VCaP (cell line): ENCODE results near the gene CARD9.

Experiments used
- H3K27ac ChIP-seq: fragments of 450-650 bp; 2 replicates; pipeline ENCODE4 v1.5.1; 2017
- TF ChIP-seq, protein P1 (sequence below): fragments of 450-650 bp; conservative IDR thresholded peaks from 2 replicates; pipeline ENCODE4 v1.5.1; 2017; ENCODE audit warnings: mild to moderate bottlenecking, moderate library complexity

Gene CARD9

DNA sequence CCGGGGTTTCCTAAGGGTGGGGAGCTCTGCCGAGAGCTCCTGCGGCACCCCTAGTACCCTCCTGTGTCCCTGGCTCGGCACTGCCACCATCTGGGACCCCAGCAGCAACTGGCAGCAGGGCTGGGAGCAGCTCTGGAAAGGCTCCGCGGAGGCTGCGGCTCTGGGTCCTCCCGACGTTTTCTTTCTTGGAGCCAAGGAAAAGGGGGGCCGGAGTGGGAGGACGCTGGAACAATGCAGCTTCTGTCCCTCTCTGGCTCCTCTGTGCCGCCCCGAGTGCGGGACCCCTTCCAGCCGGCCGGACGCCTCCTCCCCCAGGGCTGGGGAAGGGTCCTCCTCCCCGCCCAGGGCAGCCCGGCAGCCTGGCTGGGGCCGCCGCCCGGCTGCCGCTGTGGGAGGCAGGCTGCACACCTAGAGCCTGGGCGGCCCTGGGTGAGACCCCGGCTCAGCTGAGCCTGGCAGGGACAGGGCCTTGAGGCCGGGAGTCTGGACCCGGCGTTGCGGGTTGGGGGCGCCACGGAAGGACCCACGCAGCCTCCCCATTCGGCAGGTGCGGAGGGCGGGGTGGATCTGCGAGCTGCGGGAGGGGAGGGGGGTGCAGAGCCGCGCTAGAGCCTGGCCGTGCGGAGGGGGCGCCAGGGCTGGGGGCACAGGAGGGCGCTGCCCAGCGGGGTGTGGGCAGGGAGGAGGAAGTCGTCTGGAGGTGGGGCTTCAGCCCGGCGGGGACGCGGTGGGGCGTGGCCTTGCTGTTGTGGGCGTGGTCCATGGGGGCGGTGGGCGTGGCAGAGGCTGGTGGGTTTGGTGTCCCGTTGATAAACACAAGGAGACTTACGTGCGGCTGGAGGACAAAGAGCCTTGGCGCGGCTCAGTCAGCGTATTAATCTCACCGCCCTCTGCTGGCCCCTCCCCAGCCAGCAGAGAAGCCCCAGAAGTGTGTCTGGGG is 31.0 kb downstream of the CARD9 start:
- no peak overlapping the region for H3K27ac ChIP-seq
- TF ChIP-seq, protein P1, sequence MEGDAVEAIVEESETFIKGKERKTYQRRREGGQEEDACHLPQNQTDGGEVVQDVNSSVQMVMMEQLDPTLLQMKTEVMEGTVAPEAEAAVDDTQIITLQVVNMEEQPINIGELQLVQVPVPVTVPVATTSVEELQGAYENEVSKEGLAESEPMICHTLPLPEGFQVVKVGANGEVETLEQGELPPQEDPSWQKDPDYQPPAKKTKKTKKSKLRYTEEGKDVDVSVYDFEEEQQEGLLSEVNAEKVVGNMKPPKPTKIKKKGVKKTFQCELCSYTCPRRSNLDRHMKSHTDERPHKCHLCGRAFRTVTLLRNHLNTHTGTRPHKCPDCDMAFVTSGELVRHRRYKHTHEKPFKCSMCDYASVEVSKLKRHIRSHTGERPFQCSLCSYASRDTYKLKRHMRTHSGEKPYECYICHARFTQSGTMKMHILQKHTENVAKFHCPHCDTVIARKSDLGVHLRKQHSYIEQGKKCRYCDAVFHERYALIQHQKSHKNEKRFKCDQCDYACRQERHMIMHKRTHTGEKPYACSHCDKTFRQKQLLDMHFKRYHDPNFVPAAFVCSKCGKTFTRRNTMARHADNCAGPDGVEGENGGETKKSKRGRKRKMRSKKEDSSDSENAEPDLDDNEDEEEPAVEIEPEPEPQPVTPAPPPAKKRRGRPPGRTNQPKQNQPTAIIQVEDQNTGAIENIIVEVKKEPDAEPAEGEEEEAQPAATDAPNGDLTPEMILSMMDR, result no peak

- no peak overlapping the region for H3K27ac ChIP-seq
These were observed 31.7 kb downstream of the CARD9 start for GRCh38 chr9:136341769-136342168.

GRCh38 chr9:136341042-136341655 is 32.3 kb downstream of the CARD9 start:
- no peak overlapping the region for H3K27ac ChIP-seq

More at GRCh38 chr9:136341769-136342168, 31.7 kb downstream of the CARD9 start:
- TF ChIP-seq, protein P1, result no peak

GRCh38 chr9:136340356-136341041 is 33.0 kb downstream of the CARD9 start:
- H3K27ac ChIP-seq, result no peak overlapping the region
- TF ChIP-seq, protein P1, result no peak

More at GRCh38 chr9:136341042-136341655, 32.3 kb downstream of the CARD9 start:
- TF ChIP-seq, protein P1, result no peak

DNA sequence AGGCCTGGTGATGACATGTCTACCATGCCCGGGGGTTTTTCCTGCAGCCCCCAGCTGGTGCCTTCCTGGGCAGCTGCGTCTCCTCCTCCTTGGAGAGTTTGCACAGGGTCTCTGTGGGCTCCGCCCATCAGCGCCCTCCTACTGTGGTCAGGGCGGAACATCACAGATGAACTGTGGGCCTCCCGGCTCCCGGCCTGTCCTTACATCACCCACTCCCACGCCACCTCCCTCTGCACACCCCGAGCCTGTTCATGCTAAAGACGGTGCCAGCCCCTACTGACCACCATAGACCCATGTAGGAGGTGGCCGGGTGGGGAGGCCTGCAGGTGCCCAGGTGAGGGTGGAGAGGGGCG is 33.5 kb downstream of the CARD9 start:
- TF ChIP-seq, protein P1, result no peak
- no peak overlapping the region for H3K27ac ChIP-seq

DNA sequence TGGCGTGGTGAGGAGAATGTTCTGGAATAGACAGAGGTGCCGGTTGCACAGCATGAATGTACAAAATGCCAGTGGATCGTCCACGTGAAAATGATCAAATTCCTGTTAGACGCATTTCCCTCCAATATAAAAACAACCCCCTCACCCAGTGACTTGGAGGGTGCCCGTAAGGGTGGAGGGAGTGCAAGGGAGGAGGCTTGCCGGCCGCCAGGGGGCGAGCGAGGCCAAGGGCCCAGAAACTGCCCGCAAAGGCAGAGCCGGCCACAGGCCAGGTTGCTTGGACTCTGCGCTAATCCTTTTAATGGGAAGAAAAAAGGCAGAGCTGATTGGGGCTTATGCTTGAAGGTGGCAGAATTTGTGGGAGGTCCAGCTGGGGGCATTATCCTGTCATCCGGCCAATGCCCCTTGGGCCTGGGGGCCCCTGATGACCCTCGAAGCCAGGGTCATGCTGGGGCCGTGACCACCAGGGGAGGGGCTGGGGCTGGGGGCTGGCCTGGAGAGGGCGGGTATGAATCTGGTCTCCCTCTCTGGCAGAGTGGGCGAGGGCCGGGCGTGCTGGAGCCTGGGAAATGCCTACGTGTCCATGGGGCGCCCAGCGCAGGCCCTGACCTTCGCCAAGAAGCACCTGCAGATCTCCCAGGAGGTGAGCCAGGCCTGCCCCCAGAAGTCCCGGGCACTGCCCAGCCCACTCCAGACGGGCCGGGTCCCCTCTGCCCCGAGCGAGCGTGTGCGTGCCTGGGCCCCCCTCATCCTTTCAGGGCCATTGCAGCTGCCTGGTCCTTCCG is 34.1 kb downstream of the CARD9 start:
- H3K27ac ChIP-seq, result peak overlapping the region; percentile 34
- TF ChIP-seq, protein P1, result peak; percentile 99
